Measurements from ENCODE around the gene STK31. TPM values are rescaled to one million over a fixed set of nuclear protein-coding genes. Genes with fewer than 3 reads are reported as not detected.

Gene STK31, protein sequence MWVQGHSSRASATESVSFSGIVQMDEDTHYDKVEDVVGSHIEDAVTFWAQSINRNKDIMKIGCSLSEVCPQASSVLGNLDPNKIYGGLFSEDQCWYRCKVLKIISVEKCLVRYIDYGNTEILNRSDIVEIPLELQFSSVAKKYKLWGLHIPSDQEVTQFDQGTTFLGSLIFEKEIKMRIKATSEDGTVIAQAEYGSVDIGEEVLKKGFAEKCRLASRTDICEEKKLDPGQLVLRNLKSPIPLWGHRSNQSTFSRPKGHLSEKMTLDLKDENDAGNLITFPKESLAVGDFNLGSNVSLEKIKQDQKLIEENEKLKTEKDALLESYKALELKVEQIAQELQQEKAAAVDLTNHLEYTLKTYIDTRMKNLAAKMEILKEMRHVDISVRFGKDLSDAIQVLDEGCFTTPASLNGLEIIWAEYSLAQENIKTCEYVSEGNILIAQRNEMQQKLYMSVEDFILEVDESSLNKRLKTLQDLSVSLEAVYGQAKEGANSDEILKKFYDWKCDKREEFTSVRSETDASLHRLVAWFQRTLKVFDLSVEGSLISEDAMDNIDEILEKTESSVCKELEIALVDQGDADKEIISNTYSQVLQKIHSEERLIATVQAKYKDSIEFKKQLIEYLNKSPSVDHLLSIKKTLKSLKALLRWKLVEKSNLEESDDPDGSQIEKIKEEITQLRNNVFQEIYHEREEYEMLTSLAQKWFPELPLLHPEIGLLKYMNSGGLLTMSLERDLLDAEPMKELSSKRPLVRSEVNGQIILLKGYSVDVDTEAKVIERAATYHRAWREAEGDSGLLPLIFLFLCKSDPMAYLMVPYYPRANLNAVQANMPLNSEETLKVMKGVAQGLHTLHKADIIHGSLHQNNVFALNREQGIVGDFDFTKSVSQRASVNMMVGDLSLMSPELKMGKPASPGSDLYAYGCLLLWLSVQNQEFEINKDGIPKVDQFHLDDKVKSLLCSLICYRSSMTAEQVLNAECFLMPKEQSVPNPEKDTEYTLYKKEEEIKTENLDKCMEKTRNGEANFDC
- total RNA-seq = not detected in 2 replicates

DNA sequence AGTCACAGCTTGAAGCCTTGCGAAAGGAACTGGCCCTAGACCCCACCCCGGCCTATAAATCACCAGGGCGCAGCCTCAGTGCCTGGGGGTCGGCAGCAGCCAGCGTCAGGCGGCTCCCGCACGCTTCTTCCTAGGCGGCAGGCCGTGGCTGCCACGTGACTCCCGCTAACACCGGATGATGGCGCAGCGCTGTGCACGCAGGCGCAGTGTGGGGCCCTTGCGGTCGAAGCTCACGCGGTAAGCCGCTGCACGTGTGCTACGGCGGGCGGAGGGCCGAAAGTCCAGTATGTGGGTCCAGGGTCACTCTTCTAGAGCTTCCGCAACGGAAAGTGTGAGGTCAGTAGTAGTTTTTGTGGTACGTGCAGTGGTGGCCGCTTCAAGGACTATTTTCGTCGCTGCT is at the start of gene STK31:
Gene STK31 (plus strand): TSS at position 220 of the 400 bp plus-strand sequence. CDS start 67 bp downstream, at position 287.

GRCh38 chr7:23679898-23680413 is 30.1 kb upstream of the STK31 start, which contains the start of gene FAM221A:
Gene FAM221A, plus strand, starts transcription at chr7:23680199. Its CDS starts 20 bp downstream, at chr7:23680219.

Other genes with a start within 250 kb of the STK31 start
- 20.2 and 77.8 TPM in 2 replicates for gene IGF2BP3, start 239.7 kb upstream of the STK31 start, total RNA-seq
- gene TRA2A, start 178.2 kb upstream of the STK31 start, total RNA-seq = 22.9 and 24.2 TPM in 2 replicates
- 8.3 and 8.7 TPM in 2 replicates for gene CCDC126, start 112.8 kb upstream of the STK31 start, total RNA-seq
- gene FAM221A, start 30.0 kb upstream of the STK31 start, total RNA-seq = 1.4 and 1.5 TPM in 2 replicates

Data from smooth muscle cell of the pulmonary artery (primary cell).